SK-N-SH treated with all-trans-retinoic acid at 6 μM for 48 hours (cell line): Measurements from ENCODE around the gene USF2.

Source experiments
- ATAC-seq: fragments of 200-7000 bp; cut with Tn5 transposase; 3 replicates; pipeline ENCODE4 v1.9.1; 2020; ENCODE audit warnings: mild to moderate bottlenecking, moderate library complexity
- ARNTL ChIP-seq: fragments of 450-650 bp; formaldehyde crosslinking; IDR thresholded peaks from 2 replicates; pipeline ENCODE4 v1.5.0; 2020; ENCODE audit warnings: low read depth, mild to moderate bottlenecking, moderate library complexity, borderline replicate concordance
- BACH2 ChIP-seq: fragments of 250-450 bp; sonication (Bioruptor Pico); IDR thresholded peaks from 2 replicates; pipeline ENCODE4 v1.9.0; 2021; ENCODE audit warnings: mild to moderate bottlenecking, borderline replicate concordance
- CREB5 ChIP-seq: fragments of 250-450 bp; sonication (Bioruptor Pico); IDR thresholded peaks from 2 replicates; pipeline ENCODE4 v1.5.1; 2020; ENCODE audit warnings: low read depth, mild to moderate bottlenecking, moderate library complexity
- CSDC2 ChIP-seq: fragments of 250-450 bp; sonication (Bioruptor Pico); IDR thresholded peaks from 2 replicates; pipeline ENCODE4 v1.5.0; 2020; ENCODE audit warnings: mild to moderate bottlenecking, moderate library complexity
- CSRNP3 ChIP-seq: fragments of 250-450 bp; sonication (Bioruptor Pico); IDR thresholded peaks from 2 replicates; pipeline ENCODE4 v1.5.1; 2021; ENCODE audit warnings: mild to moderate bottlenecking, moderate library complexity
- GLIS3 ChIP-seq: fragments of 250-450 bp; sonication (Bioruptor Pico); IDR thresholded peaks from 2 replicates; pipeline ENCODE4 v1.5.0; 2020; ENCODE audit warnings: mild to moderate bottlenecking, moderate library complexity
- OSR1 ChIP-seq: fragments of 250-450 bp; sonication (Bioruptor Pico); IDR thresholded peaks from 2 replicates; pipeline ENCODE4 v1.8.0; 2022; ENCODE audit warnings: moderate library complexity, mild to moderate bottlenecking, inconsistent platforms
- PATZ1 ChIP-seq: fragments of 250-450 bp; sonication (Bioruptor Pico); IDR thresholded peaks from 2 replicates; pipeline ENCODE4 v1.8.0; 2020; ENCODE audit warnings: mild to moderate bottlenecking, moderate library complexity, borderline replicate concordance
- POU6F1 ChIP-seq: fragments of 250-450 bp; sonication (Bioruptor Pico); IDR thresholded peaks from 2 replicates; pipeline ENCODE4 v1.8.0; 2021; ENCODE audit warnings: low read depth, mild to moderate bottlenecking, moderate library complexity, borderline replicate concordance
- PPARA ChIP-seq: fragments of 250-450 bp; sonication (Bioruptor Pico); IDR thresholded peaks from 2 replicates; pipeline ENCODE4 v1.5.0; 2020; ENCODE audit warnings: mild to moderate bottlenecking, borderline replicate concordance
- RARB ChIP-seq: fragments of 250-450 bp; sonication (Bioruptor Pico); IDR thresholded peaks from 2 replicates; pipeline ENCODE4 v1.8.0; 2021; ENCODE audit warnings: mild to moderate bottlenecking, moderate library complexity
- SNAI2 ChIP-seq: fragments of 250-450 bp; sonication (Bioruptor Pico); IDR thresholded peaks from 2 replicates; pipeline ENCODE4 v1.5.0; 2020; ENCODE audit warnings: mild to moderate bottlenecking, moderate library complexity
- TCF4 ChIP-seq: fragments of 250-450 bp; sonication (Bioruptor Pico); IDR thresholded peaks from 2 replicates; pipeline ENCODE4 v1.8.0; 2021; ENCODE audit warnings: mild to moderate bottlenecking, moderate library complexity, borderline replicate concordance
- TOX ChIP-seq: fragments of 250-450 bp; sonication (Bioruptor Pico); IDR thresholded peaks from 2 replicates; pipeline ENCODE4 v1.8.0; 2021; ENCODE audit warnings: mild to moderate bottlenecking, moderate library complexity, borderline replicate concordance
- TSHZ2 ChIP-seq: fragments of 250-450 bp; sonication (Bioruptor Pico); IDR thresholded peaks from 2 replicates; pipeline ENCODE4 v1.5.0; 2020; ENCODE audit warnings: mild to moderate bottlenecking, moderate library complexity
- ZC3H10 ChIP-seq: fragments of 250-450 bp; sonication (Bioruptor Pico); IDR thresholded peaks from 2 replicates; pipeline ENCODE4 v1.5.1; 2021; ENCODE audit warnings: mild to moderate bottlenecking, moderate library complexity
- ZFP3 ChIP-seq: fragments of 250-450 bp; sonication (Bioruptor Pico); IDR thresholded peaks from 2 replicates; pipeline ENCODE4 v1.5.0; 2020; ENCODE audit warnings: mild to moderate bottlenecking, moderate library complexity
- ZFP30 ChIP-seq: fragments of 450-650 bp; formaldehyde crosslinking; IDR thresholded peaks from 2 replicates; pipeline ENCODE4 v1.5.0; 2022; ENCODE audit warnings: mild to moderate bottlenecking, moderate library complexity
- ZNF565 ChIP-seq: fragments of 450-650 bp; formaldehyde crosslinking; conservative IDR thresholded peaks from 2 replicates; pipeline ENCODE4 v1.5.0; 2020; ENCODE audit warnings: low read depth, mild to moderate bottlenecking, moderate library complexity
- ZNF70 ChIP-seq: fragments of 450-650 bp; formaldehyde crosslinking; IDR thresholded peaks from 2 replicates; pipeline ENCODE4 v1.5.0; 2020; ENCODE audit warnings: mild to moderate bottlenecking, moderate library complexity
- ZNF8 ChIP-seq: fragments of 450-650 bp; formaldehyde crosslinking; IDR thresholded peaks from 2 replicates; pipeline ENCODE4 v1.5.0; 2020; ENCODE audit warnings: mild to moderate bottlenecking, moderate library complexity

Gene USF2

GRCh38 chr19:35279374-35279773 is 10.6 kb downstream of the USF2 start (continued):
- TF ChIP-seq TSHZ2 (CRISPR knock-in tag) (no peak), ZFP30 (CRISPR knock-in tag) (no peak), ZNF8 (CRISPR knock-in tag) (no peak), CSDC2 (CRISPR knock-in tag) (no peak), TOX (no peak), OSR1 (no peak), PATZ1 (CRISPR knock-in tag) (no peak)

- TF ChIP-seq GLIS3 (no peak), ARNTL (no peak), BACH2 (no peak), ZFP3 (CRISPR knock-in tag) (no peak), ZNF565 (CRISPR knock-in tag) (no peak), RARB (no peak), TOX (no peak), ZFP30 (CRISPR knock-in tag) (no peak), CREB5 (CRISPR knock-in tag) (no peak), SNAI2 (CRISPR knock-in tag) (no peak), PPARA (no peak), TCF4 (CRISPR knock-in tag) (no peak), CSRNP3 (no peak), ZC3H10 (CRISPR knock-in tag) (no peak), PATZ1 (CRISPR knock-in tag) (no peak), CSDC2 (CRISPR knock-in tag) (no peak), ZNF70 (CRISPR knock-in tag) (no peak), POU6F1 (no peak), ZNF8 (CRISPR knock-in tag) (no peak), TSHZ2 (CRISPR knock-in tag) (no peak)
- ATAC-seq = no peak
Measured at GRCh38 chr19:35279985-35280821, 11.4 kb downstream of the USF2 start.
